ENCODE results near the gene CAPNS2. TPM values are rescaled to one million over a fixed set of nuclear protein-coding genes. Genes with fewer than 3 reads are reported as not detected.

CAPNS2 gene
- total and polyA plus RNA-seq, 2 of the 13 experiments (the other 11 are each of a cell fraction or from before 2014, with no cell fraction given): 0.29 TPM; not detected in 1

DNA sequence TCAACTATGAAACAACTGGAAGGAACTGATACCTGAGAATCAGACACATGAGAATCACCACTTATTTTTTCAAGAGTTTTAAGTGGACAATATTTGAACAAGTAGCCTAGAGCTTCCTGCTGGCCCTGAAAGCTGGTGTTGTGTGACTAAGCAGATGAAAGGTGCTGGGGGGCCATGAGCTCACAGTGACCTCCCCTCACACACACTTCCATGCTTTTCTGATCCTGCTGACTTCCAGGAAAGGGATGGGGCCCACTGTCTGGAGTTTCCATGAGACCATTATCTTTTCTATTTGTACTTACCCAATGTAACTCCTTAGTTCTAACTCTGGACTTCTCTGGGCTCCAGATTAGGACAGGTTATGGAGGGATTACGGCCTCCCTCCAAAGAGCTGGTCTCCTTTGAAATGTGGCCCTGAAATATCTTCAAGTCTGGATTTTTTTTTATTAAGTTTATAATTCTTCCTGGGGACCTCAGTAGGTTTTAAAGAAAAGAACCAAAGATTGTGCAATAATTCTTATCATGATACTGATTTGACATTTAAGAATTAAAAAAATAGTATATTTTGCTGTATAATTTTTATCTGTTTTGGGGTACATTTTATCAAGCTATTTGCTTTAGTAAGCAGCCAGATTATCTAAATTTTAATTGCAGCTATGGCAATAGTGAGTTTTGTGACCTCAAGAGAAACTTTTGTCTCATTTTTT lies 4.9 kb downstream of the CAPNS2 start (continued):
- TF ChIP-seq, protein P1, sequence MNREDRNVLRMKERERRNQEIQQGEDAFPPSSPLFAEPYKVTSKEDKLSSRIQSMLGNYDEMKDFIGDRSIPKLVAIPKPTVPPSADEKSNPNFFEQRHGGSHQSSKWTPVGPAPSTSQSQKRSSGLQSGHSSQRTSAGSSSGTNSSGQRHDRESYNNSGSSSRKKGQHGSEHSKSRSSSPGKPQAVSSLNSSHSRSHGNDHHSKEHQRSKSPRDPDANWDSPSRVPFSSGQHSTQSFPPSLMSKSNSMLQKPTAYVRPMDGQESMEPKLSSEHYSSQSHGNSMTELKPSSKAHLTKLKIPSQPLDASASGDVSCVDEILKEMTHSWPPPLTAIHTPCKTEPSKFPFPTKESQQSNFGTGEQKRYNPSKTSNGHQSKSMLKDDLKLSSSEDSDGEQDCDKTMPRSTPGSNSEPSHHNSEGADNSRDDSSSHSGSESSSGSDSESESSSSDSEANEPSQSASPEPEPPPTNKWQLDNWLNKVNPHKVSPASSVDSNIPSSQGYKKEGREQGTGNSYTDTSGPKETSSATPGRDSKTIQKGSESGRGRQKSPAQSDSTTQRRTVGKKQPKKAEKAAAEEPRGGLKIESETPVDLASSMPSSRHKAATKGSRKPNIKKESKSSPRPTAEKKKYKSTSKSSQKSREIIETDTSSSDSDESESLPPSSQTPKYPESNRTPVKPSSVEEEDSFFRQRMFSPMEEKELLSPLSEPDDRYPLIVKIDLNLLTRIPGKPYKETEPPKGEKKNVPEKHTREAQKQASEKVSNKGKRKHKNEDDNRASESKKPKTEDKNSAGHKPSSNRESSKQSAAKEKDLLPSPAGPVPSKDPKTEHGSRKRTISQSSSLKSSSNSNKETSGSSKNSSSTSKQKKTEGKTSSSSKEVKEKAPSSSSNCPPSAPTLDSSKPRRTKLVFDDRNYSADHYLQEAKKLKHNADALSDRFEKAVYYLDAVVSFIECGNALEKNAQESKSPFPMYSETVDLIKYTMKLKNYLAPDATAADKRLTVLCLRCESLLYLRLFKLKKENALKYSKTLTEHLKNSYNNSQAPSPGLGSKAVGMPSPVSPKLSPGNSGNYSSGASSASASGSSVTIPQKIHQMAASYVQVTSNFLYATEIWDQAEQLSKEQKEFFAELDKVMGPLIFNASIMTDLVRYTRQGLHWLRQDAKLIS (CRISPR knock-in tag; IDR thresholded peaks at IDR 0.05): no peak
- no peak for TF ChIP-seq SATB2 (CRISPR knock-in tag; IDR thresholded peaks at IDR 0.05)
- no peak for TF ChIP-seq ZNF292 (CRISPR knock-in tag; IDR thresholded peaks at IDR 0.05; ENCODE audit: borderline replicate concordance, low read depth)
- TF ChIP-seq ZNF644 (CRISPR knock-in tag; IDR thresholded peaks at IDR 0.05; ENCODE audit: low read depth): peak; percentile 98
- no peak for TF ChIP-seq ZNF335 (CRISPR knock-in tag; IDR thresholded peaks at IDR 0.05)
- TF ChIP-seq MLLT10 (CRISPR knock-in tag; IDR thresholded peaks at IDR 0.05): no peak
- no peak for TF ChIP-seq ZNF354B (CRISPR knock-in tag; IDR thresholded peaks at IDR 0.05)
- no peak for TF ChIP-seq HOXD1 (CRISPR knock-in tag; IDR thresholded peaks at IDR 0.05)
- no peak for TF ChIP-seq KAT7 (CRISPR knock-in tag; IDR thresholded peaks at IDR 0.05; ENCODE audit: borderline replicate concordance)
- TF ChIP-seq ZNF788 (CRISPR knock-in tag; IDR thresholded peaks at IDR 0.05; ENCODE audit: borderline replicate concordance): no peak; the same call in 1 of the 2 replicates
- no peak for TF ChIP-seq DNMT1 (CRISPR knock-in tag; IDR thresholded peaks at IDR 0.05)
- TF ChIP-seq, protein P2, sequence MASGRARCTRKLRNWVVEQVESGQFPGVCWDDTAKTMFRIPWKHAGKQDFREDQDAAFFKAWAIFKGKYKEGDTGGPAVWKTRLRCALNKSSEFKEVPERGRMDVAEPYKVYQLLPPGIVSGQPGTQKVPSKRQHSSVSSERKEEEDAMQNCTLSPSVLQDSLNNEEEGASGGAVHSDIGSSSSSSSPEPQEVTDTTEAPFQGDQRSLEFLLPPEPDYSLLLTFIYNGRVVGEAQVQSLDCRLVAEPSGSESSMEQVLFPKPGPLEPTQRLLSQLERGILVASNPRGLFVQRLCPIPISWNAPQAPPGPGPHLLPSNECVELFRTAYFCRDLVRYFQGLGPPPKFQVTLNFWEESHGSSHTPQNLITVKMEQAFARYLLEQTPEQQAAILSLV (CRISPR knock-in tag; IDR thresholded peaks at IDR 0.05; ENCODE audit: borderline replicate concordance): no peak
- no peak for TF ChIP-seq ZNF333 (CRISPR knock-in tag; IDR thresholded peaks at IDR 0.05; ENCODE audit: borderline replicate concordance)
- no peak for TF ChIP-seq ZNF615 (CRISPR knock-in tag; IDR thresholded peaks at IDR 0.05; ENCODE audit: borderline replicate concordance)
- TF ChIP-seq GABPB1 (CRISPR knock-in tag; IDR thresholded peaks at IDR 0.05): peak; percentile 15; the same call in 1 of the 2 replicates
- TF ChIP-seq, protein P3, sequence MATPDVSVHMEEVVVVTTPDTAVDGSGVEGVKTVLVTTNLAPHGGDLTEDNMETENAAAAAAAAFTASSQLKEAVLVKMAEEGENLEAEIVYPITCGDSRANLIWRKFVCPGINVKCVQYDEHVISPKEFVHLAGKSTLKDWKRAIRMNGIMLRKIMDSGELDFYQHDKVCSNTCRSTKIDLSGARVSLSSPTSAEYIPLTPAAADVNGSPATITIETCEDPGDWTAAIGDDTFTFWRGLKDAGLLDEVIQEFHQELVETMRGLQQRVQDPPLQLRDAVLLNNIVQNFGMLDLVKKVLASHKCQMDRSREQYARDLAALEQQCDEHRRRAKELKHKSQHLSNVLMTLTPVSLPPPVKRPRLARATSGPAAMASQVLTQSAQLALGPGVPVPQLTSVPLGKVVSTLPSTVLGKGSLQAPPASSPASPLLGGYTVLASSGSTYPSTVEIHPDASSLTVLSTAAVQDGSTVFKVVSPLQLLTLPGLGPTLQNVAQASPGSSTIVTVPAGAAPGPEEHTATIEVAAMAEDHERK (CRISPR knock-in tag; IDR thresholded peaks at IDR 0.05; ENCODE audit: low read depth): no peak
- TF ChIP-seq SAP130 (CRISPR knock-in tag; IDR thresholded peaks at IDR 0.05; ENCODE audit: low read depth): peak; percentile 68
- peak; percentile 68; the same call in 1 of the 2 replicates for TF ChIP-seq FOXK1 (CRISPR knock-in tag; IDR thresholded peaks at IDR 0.05; ENCODE audit: borderline replicate concordance, low read depth)
- no peak for TF ChIP-seq MYNN (CRISPR knock-in tag; IDR thresholded peaks at IDR 0.05; ENCODE audit: low read depth)
- no peak for TF ChIP-seq ZNF430 (CRISPR knock-in tag; IDR thresholded peaks at IDR 0.05)
